Common myeloid progenitor, CD34-positive (primary cell): ENCODE data around the gene SCYGR1.

Experiments used
- CTCF ChIA-PET: fragments of 350-600 bp; sonication (Branson Sonifier 250); formaldehyde crosslinking; loops from one replicate; lab custom pipeline; 2021; ENCODE audit warnings: antibody characterized with exemption; lab: Charles Lee
- POLR2A ChIA-PET: fragments of 350-600 bp; sonication (Branson Sonifier 250); formaldehyde crosslinking; loops from one replicate; lab custom pipeline; 2021; ENCODE audit warnings: antibody characterized with exemption; lab: Charles Lee
- DNase-seq, 3 donors: peaks; one replicate each; pipeline versions ENCODE4 v3.0.0 to v3.0.0-alpha.2; 2013
- H3K27ac ChIP-seq, 2 experiments: 1 replicate in 1 of 2; 2 replicates in 1 of 2; pipeline ENCODE4 v1.7.0; 2013; ENCODE audit warnings: inconsistent platforms in 2 of 2, low read length in 2 of 2, mild to moderate bottlenecking in 2 of 2, low read depth in 1 of 2, moderate library complexity in 1 of 2; ENCODE audit not compliant: severe bottlenecking in 2 of 2, insufficient read depth in 1 of 2, poor library complexity in 1 of 2
- H3K27me3 ChIP-seq, 5 experiments: replicated peaks in 2 of 5; 1 replicate in 3 of 5; 2 replicates in 2 of 5; pipeline versions ENCODE4 v1.6.1 to v1.7.0; 2013; ENCODE audit warnings: low read length in 4 of 5, mild to moderate bottlenecking in 2 of 5, moderate library complexity in 2 of 5, inconsistent platforms in 1 of 5; ENCODE audit not compliant: insufficient read depth in 5 of 5, control insufficient read depth in 4 of 5
- H3K36me3 ChIP-seq, 4 experiments: 1 replicate in 2 of 4; 2 replicates in 2 of 4; pipeline versions ENCODE4 v1.6.1 to v1.7.0; 2013; ENCODE audit warnings: low read length in 3 of 4, control low read depth in 1 of 4, mild to moderate bottlenecking in 1 of 4; ENCODE audit not compliant: control insufficient read depth in 4 of 4, insufficient read depth in 4 of 4
- H3K4me1 ChIP-seq, 4 experiments: 1 replicate in 3 of 4; 2 replicates in 1 of 4; pipeline versions ENCODE4 v1.6.1 to v1.7.1; 2013; ENCODE audit warnings: low read length in 3 of 4, mild to moderate bottlenecking in 3 of 4, control low read depth in 1 of 4, inconsistent platforms in 1 of 4, moderate library complexity in 1 of 4; ENCODE audit not compliant: control insufficient read depth in 4 of 4, insufficient read depth in 4 of 4; ENCODE audit errors: control extremely low read depth in 1 of 4
- H3K4me3 ChIP-seq, 7 experiments: 1 replicate in 4 of 7; 2 replicates in 3 of 7; pipeline versions ENCODE4 v1.5.1 to v1.7.0; 2013; ENCODE audit warnings: mild to moderate bottlenecking in 7 of 7, low read length in 6 of 7, moderate library complexity in 6 of 7, inconsistent platforms in 2 of 7, low read depth in 2 of 7, control low read depth in 1 of 7; ENCODE audit not compliant: insufficient read depth in 4 of 7, control insufficient read depth in 1 of 7; ENCODE audit errors: extremely low read depth in 1 of 7
- H3K9me3 ChIP-seq, 5 experiments: 1 replicate in 4 of 5; 2 replicates in 1 of 5; pipeline versions ENCODE4 v1.6.1 to v1.7.1; 2013; ENCODE audit warnings: low read length in 4 of 5, mild to moderate bottlenecking in 2 of 5, inconsistent platforms in 1 of 5, low read depth in 1 of 5, moderate library complexity in 1 of 5; ENCODE audit not compliant: control insufficient read depth in 4 of 5, insufficient read depth in 2 of 5; ENCODE audit errors: control extremely low read depth in 1 of 5
- WGBS: methylation state at CpG from one replicate; pipeline ENCODE4 v1.1.5; 2013; ENCODE audit not compliant: insufficient coverage; 5-methylcytosine and 5-hydroxymethylcytosine counted together

Gene SCYGR1

DNA sequence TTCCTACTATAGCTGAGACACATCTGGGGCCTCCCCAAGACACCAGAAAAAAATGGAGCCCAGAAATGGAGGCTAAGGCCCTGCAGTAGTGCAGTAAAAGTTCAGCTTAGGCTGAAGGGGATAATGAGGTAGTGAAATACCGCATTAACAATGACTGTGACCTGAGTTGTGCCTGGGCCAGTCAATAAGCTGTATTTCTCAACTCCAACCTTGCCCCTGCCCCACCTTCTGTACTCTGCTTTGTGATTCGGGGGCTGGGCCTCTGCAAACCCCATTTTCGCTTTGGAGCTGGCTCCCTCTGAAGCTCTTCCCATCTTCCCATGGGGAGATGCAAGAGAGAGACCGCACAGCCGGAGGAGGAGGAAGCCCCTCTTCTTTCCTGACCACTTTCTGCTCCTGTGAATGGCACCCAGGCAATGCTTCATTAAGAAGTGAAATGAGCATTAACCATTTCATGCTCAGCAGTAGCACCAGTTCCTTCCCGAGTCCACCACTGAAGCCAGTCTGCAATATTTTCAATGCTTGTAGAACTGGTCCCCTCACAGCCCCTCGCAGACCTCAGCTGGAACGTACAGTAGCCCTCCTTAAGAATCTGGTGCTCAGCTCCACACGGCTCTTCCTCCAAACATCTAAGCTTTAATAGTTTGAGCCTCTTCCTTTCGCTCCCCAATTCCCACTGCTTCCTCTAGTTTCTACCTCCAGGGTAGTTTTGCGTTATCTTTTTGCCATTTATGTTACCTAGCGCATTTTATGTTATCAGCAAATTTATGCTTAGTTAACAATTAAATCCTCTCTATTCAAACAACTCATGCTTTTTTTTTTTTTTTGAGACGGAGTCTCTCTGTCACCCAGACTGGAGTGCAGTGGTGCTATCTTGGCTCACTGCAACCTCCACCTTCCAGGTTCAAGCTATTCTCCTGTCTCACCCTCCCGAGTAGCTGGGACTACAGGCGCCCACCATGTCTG, 32.6 kb upstream of the SCYGR1 start:
- peaks cover 5 to 18% (median 11%) of the 10 kb centered on the region in 4 experiments for H3K4me1 ChIP-seq
- no peaks in the 10 kb centered on the region for H3K27me3 ChIP-seq
- ChIA-PET POLR2A (no interaction called here), CTCF (interaction anchor here (1.2 to 1.3 kb wide), 2 partner anchors 14 to 39 kb away, joined by 3 to 4 read pairs; no protein-coding TSS in a partner anchor)
- no peak for DNase-seq
- no peak overlapping the region for H3K4me3 ChIP-seq
- H3K36me3 ChIP-seq: no peaks in the 10 kb centered on the region
- no peaks in the 10 kb centered on the region for H3K9me3 ChIP-seq
- 88% methylated on average over 9 of the region's 15 CpGs for WGBS
- H3K27ac ChIP-seq: no peak overlapping the region

DNA sequence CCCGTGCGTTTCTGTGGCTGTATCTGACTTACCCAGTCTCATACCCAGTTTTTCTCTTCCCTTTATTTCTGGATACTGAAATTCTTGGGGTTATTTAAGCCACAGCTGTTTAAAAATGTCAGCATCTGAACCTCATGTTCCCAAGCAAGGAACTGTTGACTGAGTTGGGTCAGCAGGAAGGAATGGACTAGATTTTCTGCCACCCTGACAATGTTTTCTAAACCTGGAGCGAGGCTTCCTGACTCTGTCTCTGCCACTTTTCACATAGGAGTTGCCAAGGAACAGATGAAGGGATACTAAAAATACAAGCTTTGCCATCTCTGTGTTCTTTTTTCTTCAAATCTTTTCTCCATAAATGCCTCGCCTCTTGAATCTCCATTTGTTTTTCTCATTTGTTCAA, 29.0 kb upstream of the SCYGR1 start:
- CTCF ChIA-PET: interaction anchor here (1.8 kb wide), 1 partner anchor 41 kb away, joined by 4 read pairs; no protein-coding TSS in a partner anchor
- H3K27me3 ChIP-seq: no peaks in the 10 kb centered on the region
- H3K9me3 ChIP-seq: no peaks in the 10 kb centered on the region
- H3K4me3 ChIP-seq: no peak overlapping the region
- DNase-seq: peak in 1 of 3 donors; percentile 26
- H3K4me1 ChIP-seq: peaks cover 6 to 31% (median 18%) of the 10 kb centered on the region in 4 experiments
- no peaks in the 10 kb centered on the region for H3K36me3 ChIP-seq
- POLR2A ChIA-PET: no interaction called here
- 96% methylated on average over 2 of the region's 4 CpGs for WGBS
- no peak overlapping the region for H3K27ac ChIP-seq

DNA sequence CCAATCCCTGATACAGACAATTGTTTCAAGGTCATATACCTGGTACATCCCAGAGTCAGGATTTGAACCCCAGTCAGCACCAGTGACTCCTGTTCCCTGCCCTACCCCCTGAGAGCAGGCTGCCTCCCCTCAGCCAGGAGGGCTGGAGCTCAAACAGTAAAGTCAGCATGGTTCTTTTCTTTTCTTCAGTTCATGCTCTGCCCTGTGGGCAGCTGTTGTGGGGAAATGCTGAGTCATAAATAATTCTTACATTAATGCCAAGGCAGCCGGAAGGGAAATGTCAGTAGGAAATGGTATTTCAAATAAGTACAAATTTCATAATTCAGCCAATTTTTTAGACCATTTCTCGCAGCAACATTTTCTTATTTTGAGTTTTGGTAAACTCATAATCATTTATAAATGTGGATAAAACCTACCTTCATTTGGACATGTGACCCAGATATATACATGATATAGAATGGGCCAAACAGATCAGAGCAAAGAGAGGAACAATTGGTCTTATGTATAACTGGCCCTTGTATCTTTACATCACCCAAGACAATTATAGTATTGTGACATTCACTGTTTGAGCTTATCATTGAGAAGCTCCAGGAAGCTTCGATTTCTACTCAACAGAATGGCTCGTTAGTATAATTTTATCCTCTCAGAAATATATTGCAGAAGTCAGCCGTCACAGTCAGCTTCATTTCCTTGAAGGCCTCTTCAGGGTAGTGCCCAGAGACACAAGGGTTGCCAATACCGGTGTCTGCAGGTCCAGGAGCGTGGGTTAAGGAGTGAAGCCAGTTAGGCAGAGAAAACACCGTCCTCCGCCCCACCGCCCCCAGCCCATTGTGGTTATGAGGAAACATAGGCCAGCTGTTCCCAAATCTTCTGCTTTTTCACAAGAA, 28.0 kb upstream of the SCYGR1 start:
- H3K27me3 ChIP-seq: no peaks in the 10 kb centered on the region
- CTCF ChIA-PET: interaction anchor here (0.7 to 1.9 kb wide), 4 partner anchors 10 to 58 kb away, joined by 3 to 9 read pairs (median 4); no protein-coding TSS in a partner anchor
- H3K36me3 ChIP-seq: no peaks in the 10 kb centered on the region
- peaks cover 6 to 31% (median 18%) of the 10 kb centered on the region in 4 experiments for H3K4me1 ChIP-seq
- H3K27ac ChIP-seq: no peak overlapping the region
- WGBS: 0% methylated on average over 3 of the region's 10 CpGs
- H3K9me3 ChIP-seq: no peaks in the 10 kb centered on the region
- peak overlapping the region in 4 of 7 experiments; percentile 3 to 38 (median 24) for H3K4me3 ChIP-seq
- DNase-seq: peak; percentile 61 to 86 (median 82)
- POLR2A ChIA-PET: no interaction called here

DNA sequence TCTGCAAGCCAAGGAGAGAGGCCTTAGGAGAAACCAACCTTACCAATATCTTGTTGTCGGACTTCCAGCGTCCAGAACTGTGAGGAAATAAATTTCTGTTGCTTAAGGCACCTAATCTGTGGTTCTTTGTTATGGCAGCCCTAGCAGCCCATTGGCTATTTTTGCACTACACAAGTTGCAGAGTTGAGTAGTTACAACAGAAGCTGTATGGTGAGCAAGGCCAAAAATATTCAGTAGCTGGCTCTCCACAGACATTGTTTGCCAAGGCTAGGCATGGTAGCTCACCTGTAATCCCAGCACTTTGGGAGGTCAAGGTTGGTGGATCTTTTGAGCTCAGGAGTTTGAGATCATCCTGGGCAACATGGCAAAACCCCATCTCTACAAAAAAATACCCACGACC, 27.1 kb upstream of the SCYGR1 start:
- Histone ChIP-seq H3K27ac (no peak overlapping the region), H3K36me3 (no peaks in the 10 kb centered on the region), H3K4me1 (peaks cover 6 to 31% (median 18%) of the 10 kb centered on the region in 4 experiments), H3K9me3 (no peaks in the 10 kb centered on the region), H3K27me3 (no peaks in the 10 kb centered on the region), H3K4me3 (peak overlapping the region in 1 of 7 experiments; percentile 7)
- ChIA-PET POLR2A (no interaction called here), CTCF (interaction anchor here (1.4 to 1.9 kb wide), 3 partner anchors 9 to 58 kb away, joined by 3 to 9 read pairs (median 5); no protein-coding TSS in a partner anchor)
- DNase-seq: no peak
- WGBS: 80% methylated on average over 1 of the region's 3 CpGs

DNA sequence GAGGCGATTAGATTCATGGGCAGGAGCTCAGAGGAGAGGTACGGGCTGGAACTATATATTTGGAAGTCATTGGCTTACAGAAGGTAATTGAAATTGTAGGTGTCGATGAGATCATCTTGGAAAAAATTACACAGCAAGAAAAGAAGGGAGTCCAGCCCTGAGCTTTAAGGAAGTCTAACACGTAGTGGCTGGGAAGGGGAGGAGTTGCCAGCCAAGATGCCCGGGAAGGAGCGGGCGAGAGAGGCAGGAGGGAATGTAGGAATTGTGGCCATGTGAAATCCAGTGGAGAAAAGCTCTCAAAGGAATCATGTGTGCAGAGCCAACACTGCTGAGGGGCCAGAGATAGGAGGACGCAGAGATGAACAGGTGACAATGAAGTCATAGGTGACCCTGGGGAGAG, 25.6 kb upstream of the SCYGR1 start:
- H3K27me3 ChIP-seq: no peaks in the 10 kb centered on the region
- ChIA-PET CTCF (no interaction called here), POLR2A (no interaction called here)
- WGBS: 100% methylated on average over 8 of the region's 8 CpGs
- DNase-seq: no peak
- H3K9me3 ChIP-seq: no peaks in the 10 kb centered on the region
- no peak overlapping the region for H3K4me3 ChIP-seq
- no peaks in the 10 kb centered on the region for H3K36me3 ChIP-seq
- H3K27ac ChIP-seq: no peak overlapping the region
- peaks cover 6 to 31% (median 18%) of the 10 kb centered on the region in 4 experiments for H3K4me1 ChIP-seq

DNA sequence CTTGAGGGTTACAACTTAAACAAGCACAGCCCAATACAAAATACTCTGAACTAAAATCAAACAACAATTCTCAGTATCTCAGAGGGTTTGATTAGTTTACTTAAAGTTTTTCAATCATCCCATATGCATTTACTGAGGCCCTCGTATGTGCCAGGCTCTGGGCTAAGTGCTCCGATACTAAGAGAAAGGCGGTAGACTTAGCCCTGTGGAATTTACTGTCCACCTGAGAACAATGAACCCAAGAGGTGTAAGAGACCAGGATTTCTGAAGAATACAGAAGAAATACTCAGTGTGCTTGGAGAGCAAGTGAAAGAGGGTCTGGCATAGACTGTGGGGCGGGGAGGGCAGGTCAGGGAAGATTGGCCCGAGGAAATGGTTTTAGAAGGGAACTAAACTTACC, 25.1 kb upstream of the SCYGR1 start:
- 100% methylated on average over 3 of the region's 5 CpGs for WGBS
- no peaks in the 10 kb centered on the region for H3K36me3 ChIP-seq
- H3K27me3 ChIP-seq: no peaks in the 10 kb centered on the region
- CTCF ChIA-PET: no interaction called here
- no peak overlapping the region for H3K27ac ChIP-seq
- POLR2A ChIA-PET: no interaction called here
- no peak for DNase-seq
- no peaks in the 10 kb centered on the region for H3K9me3 ChIP-seq
- peaks cover 6 to 31% (median 18%) of the 10 kb centered on the region in 4 experiments for H3K4me1 ChIP-seq
- H3K4me3 ChIP-seq: no peak overlapping the region
